H1 (cell line): ENCODE data around the gene EIF4EBP2. TPM values are rescaled to one million over a fixed set of nuclear protein-coding genes. Genes with fewer than 3 reads are reported as not detected.

Source experiments
- CTCF ChIA-PET: fragments of 300-600 bp; sonication (Branson Sonifier 250); formaldehyde crosslinking; loops from one replicate; lab custom pipeline; 2021; ENCODE audit not compliant: partially characterized antibody; lab: Charles Lee
- POLR2A ChIA-PET: fragments of 300-600 bp; sonication (Branson Sonifier 250); formaldehyde crosslinking; loops from one replicate; lab custom pipeline; 2021; ENCODE audit warnings: inconsistent platforms; ENCODE audit not compliant: partially characterized antibody; lab: Charles Lee
- DNase-seq, 2 experiments: peaks; one replicate each; pipeline versions ENCODE4 v3.0.0 to v3.0.0-alpha.2; 2010 to 2022; ENCODE audit warnings: low spot score in 2 of 2, low read depth in 1 of 2, mixed read lengths in 1 of 2
- FAIRE-seq: peaks from 2 replicates; lab custom pipeline; 2011; peaks lifted over from hg19 to GRCh38; lab: Jason Lieb, UNC
- H2AFZ ChIP-seq: 2 replicates; pipeline ENCODE4 v1.8.1; 2012; ENCODE audit warnings: low read length, inconsistent platforms
- H2AK5ac ChIP-seq: 2 replicates; pipeline ENCODE4 v1.6.1; 2013; ENCODE audit warnings: low read depth, low read length
- H2BK120ac ChIP-seq: replicated peaks from 2 replicates; pipeline ENCODE3; 2013; ENCODE audit warnings: low read depth, low read length, inconsistent platforms
- H2BK12ac ChIP-seq: 2 replicates; pipeline ENCODE4 v1.6.1; 2013; ENCODE audit warnings: low read depth, low read length
- H2BK15ac ChIP-seq: 2 replicates; pipeline ENCODE4 v1.6.1; 2013; ENCODE audit warnings: low read length
- H2BK20ac ChIP-seq: 2 replicates; pipeline ENCODE4 v1.6.1; 2013; ENCODE audit warnings: low read length
- H2BK5ac ChIP-seq: 2 replicates; pipeline ENCODE4 v1.6.1; 2013; ENCODE audit warnings: low read depth, low read length
- H3K14ac ChIP-seq: 2 replicates; pipeline ENCODE4 v1.6.1; 2013; ENCODE audit warnings: inconsistent platforms; ENCODE audit not compliant: insufficient read length
- H3K18ac ChIP-seq: 2 replicates; pipeline ENCODE4 v1.6.1; 2013; ENCODE audit warnings: low read length; ENCODE audit errors: extremely low read depth
- H3K23ac ChIP-seq: 2 replicates; pipeline ENCODE4 v1.6.1; 2013; ENCODE audit warnings: inconsistent platforms; ENCODE audit not compliant: insufficient read length
- H3K23me2 ChIP-seq: 2 replicates; pipeline ENCODE4 v1.6.1; 2013; ENCODE audit warnings: low read depth, low read length
- H3K27ac ChIP-seq: 2 replicates; pipeline ENCODE4 v1.6.1; 2011; ENCODE audit warnings: low read depth, low read length, inconsistent platforms
- H3K27me3 ChIP-seq, 4 experiments: replicated peaks in 1 of 4; 1 replicate in 1 of 4; 2 replicates in 3 of 4; pipeline versions ENCODE4 v1.6.1 to v1.8.1; 2011 to 2013; ENCODE audit warnings: low read length in 3 of 4, mild to moderate bottlenecking in 3 of 4, inconsistent platforms in 2 of 4, mixed read lengths in 2 of 4, moderate library complexity in 1 of 4; ENCODE audit not compliant: control insufficient read depth in 3 of 4, insufficient read depth in 3 of 4; ENCODE audit errors: extremely low read depth in 1 of 4
- H3K36me3 ChIP-seq, 4 experiments: 2 replicates each; pipeline versions ENCODE4 v1.6.1 to v1.8.1; 2011 to 2013; ENCODE audit warnings: mild to moderate bottlenecking in 4 of 4, low read length in 3 of 4, moderate library complexity in 2 of 4, control low read depth in 1 of 4, inconsistent platforms in 1 of 4; ENCODE audit not compliant: insufficient read depth in 4 of 4, control insufficient read depth in 2 of 4
- H3K4ac ChIP-seq: replicated peaks from 2 replicates; pipeline ENCODE3; 2013; ENCODE audit warnings: low read length, low read depth, mixed read lengths, inconsistent platforms; ENCODE audit not compliant: insufficient read length
- H3K4me1 ChIP-seq, 4 experiments: replicated peaks in 1 of 4; 1 replicate in 1 of 4; 2 replicates in 3 of 4; pipeline versions ENCODE4 v1.6.1 to v1.8.1; 2011 to 2013; ENCODE audit warnings: low read length in 3 of 4, inconsistent platforms in 2 of 4, mixed read lengths in 1 of 4; ENCODE audit not compliant: insufficient read depth in 4 of 4, control insufficient read depth in 3 of 4
- H3K4me2 ChIP-seq, 2 experiments: 2 replicates each; pipeline versions ENCODE4 v1.6.1 to v1.8.1; 2011 to 2013; ENCODE audit warnings: low read depth in 2 of 2, low read length in 2 of 2, control low read depth in 1 of 2, inconsistent platforms in 1 of 2, mild to moderate bottlenecking in 1 of 2; ENCODE audit not compliant: insufficient read depth in 1 of 2
- H3K4me3 ChIP-seq, 4 experiments: fragments of 200-600, 300-600 bp in 1 of 4; sonication (generic), shearing (Covaris generic), sonication (Bioruptor Twin) in 1 of 4; 2 replicates each; pipeline versions ENCODE4 v1.5.1 to v1.8.1; 2011 to 2016; ENCODE audit warnings: low read length in 4 of 4, low read depth in 3 of 4, control low read depth in 2 of 4, inconsistent platforms in 2 of 4, mild to moderate bottlenecking in 2 of 4, mixed read lengths in 1 of 4, moderate library complexity in 1 of 4; ENCODE audit not compliant: insufficient read depth in 2 of 4; ENCODE audit errors: extremely low read depth in 1 of 4
- H3K56ac ChIP-seq: replicated peaks from 2 replicates; pipeline ENCODE3; 2013; ENCODE audit warnings: low read depth, mild to moderate bottlenecking, mixed read lengths, low read length, inconsistent platforms; ENCODE audit not compliant: insufficient read length
- H3K79me1 ChIP-seq: 2 replicates; pipeline ENCODE4 v1.6.1; 2013; ENCODE audit warnings: low read depth, low read length, control low read depth
- H3K79me2 ChIP-seq, 2 experiments: 2 replicates each; pipeline versions ENCODE4 v1.6.1 to v1.8.1; 2012 to 2013; ENCODE audit warnings: low read length in 2 of 2, mild to moderate bottlenecking in 2 of 2, inconsistent platforms in 1 of 2; ENCODE audit not compliant: insufficient read depth in 2 of 2, control insufficient read depth in 1 of 2
- H3K9ac ChIP-seq, 4 experiments: replicated peaks in 1 of 4; 1 replicate in 1 of 4; 2 replicates in 3 of 4; pipeline versions ENCODE4 v1.6.1 to v1.8.1; 2011 to 2013; ENCODE audit warnings: low read depth in 3 of 4, low read length in 3 of 4, control low read depth in 2 of 4, mild to moderate bottlenecking in 2 of 4, moderate library complexity in 2 of 4, inconsistent platforms in 1 of 4; ENCODE audit errors: extremely low read depth in 1 of 4
- H3K9me3 ChIP-seq, 2 experiments: 2 replicates each; pipeline versions ENCODE4 v1.6.1 to v1.8.1; 2012 to 2013; ENCODE audit warnings: mild to moderate bottlenecking in 2 of 2, moderate library complexity in 2 of 2, control low read depth in 1 of 2, inconsistent platforms in 1 of 2, low read depth in 1 of 2, low read length in 1 of 2, mixed read lengths in 1 of 2; ENCODE audit not compliant: insufficient read depth in 2 of 2
- H4K20me1 ChIP-seq, 2 experiments: replicated peaks in 1 of 2; 2 replicates each; pipeline versions ENCODE3 to v1.8.1; 2011 to 2013; ENCODE audit warnings: inconsistent platforms in 2 of 2, low read length in 2 of 2, mild to moderate bottlenecking in 1 of 2; ENCODE audit not compliant: insufficient read depth in 2 of 2, control insufficient read depth in 1 of 2
- H4K5ac ChIP-seq: 2 replicates; pipeline ENCODE4 v1.6.1; 2013; ENCODE audit warnings: low read length, low read depth, mixed read lengths, inconsistent platforms; ENCODE audit not compliant: insufficient read length
- H4K8ac ChIP-seq: 2 replicates; pipeline ENCODE4 v1.8.0; 2013; ENCODE audit warnings: mild to moderate bottlenecking, moderate library complexity, low read length, inconsistent platforms; ENCODE audit not compliant: insufficient read depth; ENCODE audit errors: extremely low read depth
- H4K91ac ChIP-seq: replicated peaks from 2 replicates; pipeline ENCODE3; 2013; ENCODE audit warnings: low read length, mixed read lengths, inconsistent platforms; ENCODE audit not compliant: insufficient read length
- BRCA1 ChIP-seq: IDR thresholded peaks from 2 replicates; pipeline ENCODE4 v1.6.1; 2012; ENCODE audit warnings: low read depth, low read length, improper control_type of control experiment
- CEBPB ChIP-seq: IDR thresholded peaks from 2 replicates; pipeline ENCODE4 v1.6.1; 2012; ENCODE audit warnings: low read depth, low read length
- CREB1 ChIP-seq: IDR thresholded peaks from 2 replicates; pipeline ENCODE4 v1.6.1; 2012; ENCODE audit warnings: inconsistent platforms
- EGR1 ChIP-seq: IDR thresholded peaks from 2 replicates; pipeline ENCODE4 v1.6.1; 2011; ENCODE audit warnings: low read depth, low read length, borderline replicate concordance
- ZNF274 ChIP-seq: IDR thresholded peaks from 2 replicates; pipeline ENCODE4 v1.7.0; 2012; ENCODE audit warnings: low read length, borderline replicate concordance; ENCODE audit errors: extremely low read depth
- WGBS, 2 experiments: shearing (Covaris generic) in 1 of 2; methylation state at CpG; one replicate each; pipeline versions ENCODE4 v1.1.6 to v1.1.7; 2013 to 2015; ENCODE audit warnings: low lambda C conversion rate in 2 of 2, mixed read lengths in 2 of 2, inconsistent platforms in 1 of 2, low coverage in 1 of 2, missing lambda C conversion rate in 1 of 2; ENCODE audit not compliant: insufficient replicate concordance in 2 of 2, insufficient coverage in 1 of 2, insufficient read length in 1 of 2; ENCODE audit errors: extremely low coverage in 1 of 2, missing lambda C conversion rate in 1 of 2; 5-methylcytosine and 5-hydroxymethylcytosine counted together
- long read RNA-seq, 2 experiments: library from RNA in 1 of 2; library from capped mRNA in 1 of 2; stranded (forward); transcript quantifications; one replicate each; pipeline ENCODE4 v2.0.0, GENCODE V29; 2021; ENCODE audit warnings: inconsistent platforms in 1 of 2
- polyA minus RNA-seq, 3 experiments: library from RNA; depleted of rRNA, polyadenylated mRNA; stranded (reverse); fragments of >200 nt; gene quantifications; 1 replicate in 2 of 3; 2 replicates in 1 of 3; pipeline ENCODE4 v1.2.3, GENCODE V29; 2011
- polyA plus RNA-seq, 7 experiments: library from polyadenylated mRNA; depleted of rRNA in 3 of 7; stranded (reverse) in 5 of 7; unstranded in 2 of 7; fragments of >200 nt in 5 of 7; fragments of 200-250 nt in 2 of 7; gene quantifications; 1 replicate in 5 of 7; 2 replicates in 1 of 7; 4 replicates in 1 of 7; pipeline versions ENCODE4 v1.2.1 to v1.2.3, GENCODE V29; 2011 to 2013; ENCODE audit warnings: missing spikeins in 2 of 7, mixed read lengths in 2 of 7
- total RNA-seq: library from RNA; stranded (reverse); fragmentation: NEBNext Ultra II Directional; extraction: Animal tissue kit (Norgen Biotek cat#: 25700); gene quantifications from 2 replicates; pipeline ENCODE4 v1.2.1, GENCODE V29; 2021
- TF ChIP-seq, protein P1 (sequence below): IDR thresholded peaks from 2 replicates; pipeline ENCODE4 v1.6.1; 2012; ENCODE audit warnings: inconsistent platforms
- TF ChIP-seq, protein P2 (sequence below): IDR thresholded peaks from 2 replicates; pipeline ENCODE4 v1.6.1; 2011; ENCODE audit warnings: low read length, improper control_type of control experiment

EIF4EBP2 gene
- total RNA-seq: 138 and 144 TPM in 2 replicates
- 39.8 and 55.3 TPM in 2 replicates for polyA plus RNA-seq (2011; rRNA removed)
- polyA plus RNA-seq (2011; cell fraction: cytosol; rRNA removed): 52.3 TPM
- 21.0 TPM for polyA plus RNA-seq (2011; cell fraction: nucleus; rRNA removed)
- 53.7 to 103 TPM (median 70.1 TPM) in 4 replicates for polyA plus RNA-seq (2012, experiment 1 of 2)
- polyA plus RNA-seq (2012, experiment 2 of 2): 48.9 TPM
- polyA plus RNA-seq (2013, experiment 1 of 2): 91.9 TPM
- polyA plus RNA-seq (2013, experiment 2 of 2): 93.4 TPM
- polyA minus RNA-seq (2011; rRNA and poly(A)+ RNA removed): 97.9 and 109 TPM in 2 replicates
- polyA minus RNA-seq (2011; cell fraction: cytosol; rRNA and poly(A)+ RNA removed): 67.6 TPM
- polyA minus RNA-seq (2011; cell fraction: nucleus; rRNA and poly(A)+ RNA removed): 38.6 TPM
- long read RNA-seq, experiment 1, full-length matches to known transcripts: 77 of 206 reads
- long read RNA-seq, experiment 1, partial matches to known transcripts: 5 of 206 reads
- long read RNA-seq, experiment 1, other reads (novel, unspliced or antisense): 124 of 206 reads
- long read RNA-seq, experiment 2, partial matches to known transcripts: 1 of 17 reads
- long read RNA-seq, experiment 2, other reads (novel, unspliced or antisense): 16 of 17 reads

GRCh38 chr10:70404036-70404786 lies at the start of gene EIF4EBP2:
TSS of gene EIF4EBP2 (plus strand) at chr10:70404145. CDS start at chr10:70404402, 257 bp downstream.
- Histone ChIP-seq H4K5ac (no peak within 1 kb of the TSS), H2BK15ac (no peak within 1 kb of the TSS), H3K27ac (peak within 1 kb of the TSS; percentile 59), H2BK20ac (no peak within 1 kb of the TSS), H3K14ac (no peak within 1 kb of the TSS), H3K9ac (peak within 1 kb of the TSS; percentile 77 to 93 (median 80)), H3K4me3 (peak within 1 kb of the TSS; percentile 75 to 89 (median 81)), H3K56ac (peak within 1 kb of the TSS; percentile 53), H4K8ac (peak within 1 kb of the TSS; percentile 92; the same call in 1 of the 2 replicates), H2AK5ac (no peak within 1 kb of the TSS), H2BK120ac (no peak within 1 kb of the TSS), H3K79me1 (peaks cover 2% of the 10 kb centered on the region; the same call in 1 of the 2 replicates), H3K23me2 (peaks cover 11% of the 10 kb centered on the region), H4K20me1 (peaks cover 16 to 25% of the 10 kb centered on the region in 2 experiments), H3K4me1 (peaks cover 0 to 7% (median 5%) of the 10 kb centered on the region in 4 experiments; a peak in 6 of 7 replicates), H2AFZ (peak within 1 kb of the TSS; percentile 91), H3K4ac (no peak within 1 kb of the TSS), H3K27me3 (no peaks in the 10 kb centered on the region), H3K23ac (no peak within 1 kb of the TSS), H3K79me2 (peaks cover 3 to 36% of the 10 kb centered on the region in 2 experiments; a peak in 3 of 4 replicates), H3K9me3 (no peaks in the 10 kb centered on the region; a peak in 1 of 4 replicates), H2BK12ac (no peak within 1 kb of the TSS), H4K91ac (peak within 1 kb of the TSS; percentile 42), H3K18ac (no peak within 1 kb of the TSS; the same call in 1 of the 2 replicates), H3K4me2 (peak within 1 kb of the TSS; percentile 81 to 92), H2BK5ac (no peak within 1 kb of the TSS), H3K36me3 (peaks cover 0 to 4% (median 0%) of the 10 kb centered on the region in 4 experiments; a peak in 1 of 8 replicates)
- DNase-seq: peak; percentile 93 to 100
- ChIA-PET POLR2A (interaction anchor here (0.6 to 2.3 kb wide), 14 partner anchors 11 to 89 kb away, joined by 3 to 11 read pairs (median 6); partner anchors contain the start of genes LRRC20 and NODAL), CTCF (interaction anchor here (0.6 to 4.3 kb wide), 13 partner anchors 9 to 182 kb away, joined by 3 to 22 read pairs (median 4); no protein-coding TSS in a partner anchor)
- 2% methylated on average over 90 of the region's 103 CpGs; no CpG with 5 or more reads in 1 of the 2 experiments for WGBS, 2 experiments
- no peak for FAIRE-seq
- TF ChIP-seq, protein P1, sequence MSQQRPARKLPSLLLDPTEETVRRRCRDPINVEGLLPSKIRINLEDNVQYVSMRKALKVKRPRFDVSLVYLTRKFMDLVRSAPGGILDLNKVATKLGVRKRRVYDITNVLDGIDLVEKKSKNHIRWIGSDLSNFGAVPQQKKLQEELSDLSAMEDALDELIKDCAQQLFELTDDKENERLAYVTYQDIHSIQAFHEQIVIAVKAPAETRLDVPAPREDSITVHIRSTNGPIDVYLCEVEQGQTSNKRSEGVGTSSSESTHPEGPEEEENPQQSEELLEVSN: peak; percentile 98
- TF ChIP-seq EGR1 (no peak), CEBPB (no peak), BRCA1 (no peak), CREB1 (peak; percentile 92), ZNF274 (no peak)
- TF ChIP-seq, protein P2, sequence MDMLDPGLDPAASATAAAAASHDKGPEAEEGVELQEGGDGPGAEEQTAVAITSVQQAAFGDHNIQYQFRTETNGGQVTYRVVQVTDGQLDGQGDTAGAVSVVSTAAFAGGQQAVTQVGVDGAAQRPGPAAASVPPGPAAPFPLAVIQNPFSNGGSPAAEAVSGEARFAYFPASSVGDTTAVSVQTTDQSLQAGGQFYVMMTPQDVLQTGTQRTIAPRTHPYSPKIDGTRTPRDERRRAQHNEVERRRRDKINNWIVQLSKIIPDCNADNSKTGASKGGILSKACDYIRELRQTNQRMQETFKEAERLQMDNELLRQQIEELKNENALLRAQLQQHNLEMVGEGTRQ: no peak
